T follicular helper cell (primary cell): ENCODE results near the gene NKD1.

Experiments used
- DNase-seq: peaks from one replicate; pipeline ENCODE4 v3.0.0-alpha.2; 2020; ENCODE audit warnings: low read depth

NKD1 gene

GRCh38 chr16:50537533-50538290, 10.5 kb upstream of the NKD1 start:
- no peak for DNase-seq

- no peak for DNase-seq
These were observed 9.7 kb upstream of the NKD1 start for GRCh38 chr16:50538411-50539052.

GRCh38 chr16:50539053-50539695, 9.0 kb upstream of the NKD1 start:
- DNase-seq = no peak

GRCh38 chr16:50539822-50540710, 8.1 kb upstream of the NKD1 start:
- no peak for DNase-seq

- no peak for DNase-seq
These were observed 7.5 kb upstream of the NKD1 start for GRCh38 chr16:50540711-50541007.

- DNase-seq = no peak
These were observed 5.5 kb upstream of the NKD1 start for GRCh38 chr16:50542703-50543102.

GRCh38 chr16:50546125-50546524, 2.1 kb upstream of the NKD1 start:
- DNase-seq = no peak

- DNase-seq = peak; percentile 71
These were observed 664 bp upstream of the NKD1 start for GRCh38 chr16:50547340-50548124.

- no peak for DNase-seq
These were observed 839 bp downstream of the NKD1 start for GRCh38 chr16:50548909-50549560.

GRCh38 chr16:50549561-50549915, 1.3 kb downstream of the NKD1 start:
- no peak for DNase-seq

GRCh38 chr16:50550035-50550434, 1.8 kb downstream of the NKD1 start:
- no peak for DNase-seq

GRCh38 chr16:50550866-50551641, 2.9 kb downstream of the NKD1 start:
- DNase-seq = no peak

GRCh38 chr16:50552476-50553101, 4.4 kb downstream of the NKD1 start:
- no peak for DNase-seq

- DNase-seq = no peak
These were observed 5.0 kb downstream of the NKD1 start for GRCh38 chr16:50553182-50553710.

- DNase-seq = no peak
These were observed 5.7 kb downstream of the NKD1 start for GRCh38 chr16:50553731-50554360.

- no peak for DNase-seq
These were observed 7.2 kb downstream of the NKD1 start for GRCh38 chr16:50555269-50555875.

- no peak for DNase-seq
These were observed 7.9 kb downstream of the NKD1 start for GRCh38 chr16:50555952-50556673.

- no peak for DNase-seq
These were observed 8.8 kb downstream of the NKD1 start for GRCh38 chr16:50557046-50557445.
